WTC11 (cell line): ENCODE data around the gene GDF2. TPM values are rescaled to one million over a fixed set of nuclear protein-coding genes. Genes with fewer than 3 reads are reported as not detected.

Experiments used
- ATAC-seq: fragments of 200-7000 bp; cut with Tn5 transposase; 2 replicates; pipeline ENCODE4 v1.10.0; 2021; ENCODE audit warnings: mild to moderate bottlenecking, moderate library complexity
- CTCF ChIA-PET: fragments of 300-600 bp; sonication (Branson Sonifier 250); formaldehyde crosslinking; loops from one replicate; lab custom pipeline; 2021; ENCODE audit warnings: antibody characterized with exemption; lab: Charles Lee
- POLR2A ChIA-PET: fragments of 350-600 bp; sonication (Branson Sonifier 250); formaldehyde crosslinking; loops from one replicate; lab custom pipeline; 2021; ENCODE audit warnings: antibody characterized with exemption; lab: Charles Lee
- DNase-seq: peaks from one replicate; pipeline ENCODE4 v3.0.0; 2021; ENCODE audit warnings: low spot score
- H3K27ac Mint-ChIP-seq: 2 replicates; pipeline ENCODE4 v1.8.0; 2021; ENCODE audit warnings: mixed read lengths
- H3K27me3 Mint-ChIP-seq: 2 replicates; pipeline ENCODE4 v1.8.0; 2021; ENCODE audit warnings: low read depth, mild to moderate bottlenecking, moderate library complexity, mixed read lengths
- H3K36me3 Mint-ChIP-seq: 2 replicates; pipeline ENCODE4 v1.8.0; 2021; ENCODE audit warnings: mixed read lengths
- H3K4me1 Mint-ChIP-seq: 2 replicates; pipeline ENCODE4 v1.8.0; 2022; ENCODE audit warnings: mixed read lengths
- H3K4me3 Mint-ChIP-seq: 2 replicates; pipeline ENCODE4 v1.8.0; 2021; ENCODE audit warnings: mild to moderate bottlenecking, moderate library complexity, mixed read lengths
- H3K9me3 Mint-ChIP-seq: 2 replicates; pipeline ENCODE4 v1.8.0; 2021; ENCODE audit warnings: mixed read lengths
- ATF1 ChIP-seq: sonication (generic); formaldehyde crosslinking; IDR thresholded peaks from 2 replicates; pipeline ENCODE4 v1.8.1; 2023; ENCODE audit warnings: mild to moderate bottlenecking, moderate library complexity, missing genetic modification reagents
- EMX1 ChIP-seq: fragments of 250-450 bp; sonication (Bioruptor Pico); IDR thresholded peaks from 2 replicates; pipeline ENCODE4 v1.8.0; 2021; ENCODE audit warnings: mild to moderate bottlenecking
- ESRRA ChIP-seq: sonication (generic); formaldehyde crosslinking; IDR thresholded peaks from 2 replicates; pipeline ENCODE4 v1.8.1; 2022; ENCODE audit warnings: mild to moderate bottlenecking, missing genetic modification reagents, borderline replicate concordance
- ETV6 ChIP-seq: sonication (generic); formaldehyde crosslinking; IDR thresholded peaks from 2 replicates; pipeline ENCODE4 v1.8.1; 2022; ENCODE audit warnings: mild to moderate bottlenecking, missing genetic modification reagents
- FOXK1 ChIP-seq: sonication (generic); formaldehyde crosslinking; IDR thresholded peaks from 2 replicates; pipeline ENCODE4 v1.8.0; 2022; ENCODE audit warnings: mild to moderate bottlenecking, moderate library complexity, missing genetic modification reagents
- FOXP1 ChIP-seq: sonication (generic); formaldehyde crosslinking; IDR thresholded peaks from 2 replicates; pipeline ENCODE4 v1.8.0; 2022; ENCODE audit warnings: missing genetic modification reagents, mild to moderate bottlenecking, moderate library complexity, borderline replicate concordance
- GABPB1 ChIP-seq: sonication (generic); formaldehyde crosslinking; IDR thresholded peaks from 2 replicates; pipeline ENCODE4 v1.8.1; 2023; ENCODE audit warnings: mild to moderate bottlenecking, missing genetic modification reagents
- GRHL2 ChIP-seq: fragments of 250-450 bp; sonication (Bioruptor Pico); IDR thresholded peaks from 2 replicates; pipeline ENCODE4 v1.8.0; 2022; ENCODE audit warnings: mild to moderate bottlenecking, moderate library complexity; ENCODE audit not compliant: insufficient replicate concordance, severe bottlenecking
- GTF2I ChIP-seq: fragments of 250-450 bp; sonication (Bioruptor Pico); conservative IDR thresholded peaks from 2 replicates; pipeline ENCODE4 v1.4.0; 2021; ENCODE audit warnings: mild to moderate bottlenecking
- JUN ChIP-seq: sonication (generic); formaldehyde crosslinking; IDR thresholded peaks from 2 replicates; pipeline ENCODE4 v1.8.0; 2023; ENCODE audit warnings: mild to moderate bottlenecking, missing genetic modification reagents
- KAT7 ChIP-seq: sonication (generic); formaldehyde crosslinking; IDR thresholded peaks from 2 replicates; pipeline ENCODE4 v1.8.1; 2023; ENCODE audit warnings: missing genetic modification reagents, mild to moderate bottlenecking, borderline replicate concordance
- MXD4 ChIP-seq: fragments of 250-450 bp; sonication (Bioruptor Pico); IDR thresholded peaks from 2 replicates; pipeline ENCODE4 v1.8.0; 2021; ENCODE audit warnings: mild to moderate bottlenecking, moderate library complexity, borderline replicate concordance
- NR1H2 ChIP-seq: sonication (generic); formaldehyde crosslinking; IDR thresholded peaks from 2 replicates; pipeline ENCODE4 v1.9.0; 2021; ENCODE audit warnings: mild to moderate bottlenecking, moderate library complexity, missing genetic modification reagents
- SOX15 ChIP-seq: fragments of 250-450 bp; sonication (Bioruptor Pico); IDR thresholded peaks from 2 replicates; pipeline ENCODE4 v1.9.0; 2021; ENCODE audit warnings: mild to moderate bottlenecking
- TEAD1 ChIP-seq: sonication (generic); formaldehyde crosslinking; IDR thresholded peaks from 2 replicates; pipeline ENCODE4 v1.8.0; 2022; ENCODE audit warnings: mild to moderate bottlenecking, missing genetic modification reagents
- TEAD4 ChIP-seq: sonication (generic); formaldehyde crosslinking; IDR thresholded peaks from 2 replicates; pipeline ENCODE4 v1.8.0; 2022; ENCODE audit warnings: mild to moderate bottlenecking, missing genetic modification reagents
- ZNF232 ChIP-seq: sonication (generic); formaldehyde crosslinking; IDR thresholded peaks from 2 replicates; pipeline ENCODE4 v1.8.0; 2022; ENCODE audit warnings: mild to moderate bottlenecking, missing genetic modification reagents
- ZNF671 ChIP-seq: fragments of 250-450 bp; sonication (Bioruptor Pico); IDR thresholded peaks from 2 replicates; pipeline ENCODE4 v1.8.0; 2021; ENCODE audit warnings: mild to moderate bottlenecking
- total RNA-seq: library from RNA; stranded (reverse); gene quantifications from 3 replicates; pipeline ENCODE4 v1.2.3, GENCODE V29; 2021
- TF ChIP-seq, protein P1 (sequence below): sonication (generic); formaldehyde crosslinking; IDR thresholded peaks from 2 replicates; pipeline ENCODE4 v1.8.0; 2022; ENCODE audit warnings: missing genetic modification reagents
- TF ChIP-seq, protein P2 (sequence below): sonication (generic); formaldehyde crosslinking; IDR thresholded peaks from 2 replicates; pipeline ENCODE4 v1.8.1; 2023; ENCODE audit warnings: mild to moderate bottlenecking, missing genetic modification reagents, moderate library complexity
- TF ChIP-seq, protein P3 (sequence below): sonication (generic); formaldehyde crosslinking; IDR thresholded peaks from 2 replicates; pipeline ENCODE4 v1.8.0; 2022; ENCODE audit warnings: mild to moderate bottlenecking, missing genetic modification reagents
- TF ChIP-seq, protein P4 (sequence below): sonication (generic); formaldehyde crosslinking; IDR thresholded peaks from 2 replicates; pipeline ENCODE4 v1.8.0; 2022; ENCODE audit warnings: mild to moderate bottlenecking, missing genetic modification reagents
- TF ChIP-seq, protein P5 (sequence below): fragments of 250-450 bp; sonication (Bioruptor Pico); IDR thresholded peaks from 2 replicates; pipeline ENCODE4 v1.9.0; 2021; ENCODE audit warnings: mild to moderate bottlenecking

Gene GDF2
- total RNA-seq, 1 experiment from 2014 or later: not detected

DNA sequence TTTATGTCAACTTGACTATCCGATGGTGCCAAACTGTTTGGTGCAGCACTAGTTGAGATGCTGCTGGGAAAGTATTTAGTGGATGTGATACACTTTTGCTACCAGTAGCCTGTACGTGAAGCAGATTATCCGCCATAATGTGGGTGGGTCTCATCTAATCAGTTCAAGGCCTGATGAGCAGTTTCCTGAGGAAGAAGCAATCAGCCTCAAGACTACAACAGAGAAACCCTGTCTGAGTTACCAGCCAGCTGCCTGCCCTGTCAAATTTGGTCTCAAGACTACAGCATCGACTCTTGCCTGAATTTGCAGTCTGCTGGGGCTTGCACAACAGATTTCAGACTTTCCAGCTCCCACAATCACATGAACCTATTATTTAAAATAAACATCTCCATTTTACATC lies 15.1 kb downstream of the GDF2 start (continued):
- TF ChIP-seq KAT7 (CRISPR knock-in tag) (no peak), ESRRA (CRISPR knock-in tag) (no peak), FOXK1 (CRISPR knock-in tag) (no peak), EMX1 (CRISPR knock-in tag) (no peak), GRHL2 (CRISPR knock-in tag) (no peak), GTF2I (no peak)
- TF ChIP-seq, protein P1, sequence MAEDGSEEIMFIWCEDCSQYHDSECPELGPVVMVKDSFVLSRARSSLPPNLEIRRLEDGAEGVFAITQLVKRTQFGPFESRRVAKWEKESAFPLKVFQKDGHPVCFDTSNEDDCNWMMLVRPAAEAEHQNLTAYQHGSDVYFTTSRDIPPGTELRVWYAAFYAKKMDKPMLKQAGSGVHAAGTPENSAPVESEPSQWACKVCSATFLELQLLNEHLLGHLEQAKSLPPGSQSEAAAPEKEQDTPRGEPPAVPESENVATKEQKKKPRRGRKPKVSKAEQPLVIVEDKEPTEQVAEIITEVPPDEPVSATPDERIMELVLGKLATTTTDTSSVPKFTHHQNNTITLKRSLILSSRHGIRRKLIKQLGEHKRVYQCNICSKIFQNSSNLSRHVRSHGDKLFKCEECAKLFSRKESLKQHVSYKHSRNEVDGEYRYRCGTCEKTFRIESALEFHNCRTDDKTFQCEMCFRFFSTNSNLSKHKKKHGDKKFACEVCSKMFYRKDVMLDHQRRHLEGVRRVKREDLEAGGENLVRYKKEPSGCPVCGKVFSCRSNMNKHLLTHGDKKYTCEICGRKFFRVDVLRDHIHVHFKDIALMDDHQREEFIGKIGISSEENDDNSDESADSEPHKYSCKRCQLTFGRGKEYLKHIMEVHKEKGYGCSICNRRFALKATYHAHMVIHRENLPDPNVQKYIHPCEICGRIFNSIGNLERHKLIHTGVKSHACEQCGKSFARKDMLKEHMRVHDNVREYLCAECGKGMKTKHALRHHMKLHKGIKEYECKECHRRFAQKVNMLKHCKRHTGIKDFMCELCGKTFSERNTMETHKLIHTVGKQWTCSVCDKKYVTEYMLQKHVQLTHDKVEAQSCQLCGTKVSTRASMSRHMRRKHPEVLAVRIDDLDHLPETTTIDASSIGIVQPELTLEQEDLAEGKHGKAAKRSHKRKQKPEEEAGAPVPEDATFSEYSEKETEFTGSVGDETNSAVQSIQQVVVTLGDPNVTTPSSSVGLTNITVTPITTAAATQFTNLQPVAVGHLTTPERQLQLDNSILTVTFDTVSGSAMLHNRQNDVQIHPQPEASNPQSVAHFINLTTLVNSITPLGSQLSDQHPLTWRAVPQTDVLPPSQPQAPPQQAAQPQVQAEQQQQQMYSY (CRISPR knock-in tag): no peak

DNA sequence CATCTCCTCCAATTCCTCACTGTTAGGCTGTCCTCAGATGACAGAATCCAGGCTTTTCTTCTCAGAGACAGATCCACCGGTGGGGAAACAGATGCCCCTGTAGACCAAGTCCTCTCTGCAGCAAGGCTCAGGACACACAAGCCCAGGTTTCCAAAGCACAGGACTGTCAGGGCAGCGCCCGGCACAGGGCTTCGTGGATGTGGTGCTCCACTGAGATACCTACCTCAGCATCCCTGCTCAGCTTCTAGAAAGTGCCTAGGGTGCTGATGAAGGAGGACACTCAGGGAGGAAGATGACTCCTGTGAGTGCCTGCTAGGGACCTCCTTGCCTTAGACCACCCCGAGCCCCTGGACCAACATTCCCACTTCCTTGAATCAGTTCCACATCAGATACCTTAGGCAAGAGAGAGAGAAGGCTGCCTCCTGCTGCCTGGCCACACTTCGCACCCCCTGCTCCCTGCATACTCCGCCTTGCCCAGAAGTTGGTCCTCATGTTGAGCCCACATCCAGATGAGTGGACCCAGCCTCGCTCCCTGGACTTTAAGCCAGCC lies 17.0 kb downstream of the GDF2 start:
- ChIA-PET CTCF (interaction anchor here (0.7 to 1.7 kb wide), 5 partner anchors 13 to 45 kb away, joined by 3 to 14 read pairs (median 9); partner anchors contain the start of gene ZNF488), POLR2A (no interaction called here)
- DNase-seq: no peak
- Mint-ChIP-seq H3K36me3 (no peaks in the 10 kb centered on the region), H3K27me3 (no peaks in the 10 kb centered on the region), H3K9me3 (no peaks in the 10 kb centered on the region), H3K4me3 (no peak overlapping the region), H3K4me1 (peaks cover 21% of the 10 kb centered on the region), H3K27ac (no peak overlapping the region)
- no peak for TF ChIP-seq FOXP1 (CRISPR knock-in tag)
- no peak for TF ChIP-seq NR1H2
- no peak for TF ChIP-seq ETV6
- TF ChIP-seq KAT7 (CRISPR knock-in tag): no peak
- TF ChIP-seq ZNF671: no peak
- no peak for TF ChIP-seq ATF1
- no peak for TF ChIP-seq SOX15 (CRISPR knock-in tag)
- TF ChIP-seq ZNF232: no peak
- TF ChIP-seq GTF2I: no peak
- TF ChIP-seq TEAD1 (CRISPR knock-in tag): no peak
- TF ChIP-seq, protein P2, sequence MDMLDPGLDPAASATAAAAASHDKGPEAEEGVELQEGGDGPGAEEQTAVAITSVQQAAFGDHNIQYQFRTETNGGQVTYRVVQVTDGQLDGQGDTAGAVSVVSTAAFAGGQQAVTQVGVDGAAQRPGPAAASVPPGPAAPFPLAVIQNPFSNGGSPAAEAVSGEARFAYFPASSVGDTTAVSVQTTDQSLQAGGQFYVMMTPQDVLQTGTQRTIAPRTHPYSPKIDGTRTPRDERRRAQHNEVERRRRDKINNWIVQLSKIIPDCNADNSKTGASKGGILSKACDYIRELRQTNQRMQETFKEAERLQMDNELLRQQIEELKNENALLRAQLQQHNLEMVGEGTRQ (CRISPR knock-in tag): no peak
- TF ChIP-seq GABPB1 (CRISPR knock-in tag): no peak
- no peak for TF ChIP-seq TEAD4
- no peak for ATAC-seq

DNA sequence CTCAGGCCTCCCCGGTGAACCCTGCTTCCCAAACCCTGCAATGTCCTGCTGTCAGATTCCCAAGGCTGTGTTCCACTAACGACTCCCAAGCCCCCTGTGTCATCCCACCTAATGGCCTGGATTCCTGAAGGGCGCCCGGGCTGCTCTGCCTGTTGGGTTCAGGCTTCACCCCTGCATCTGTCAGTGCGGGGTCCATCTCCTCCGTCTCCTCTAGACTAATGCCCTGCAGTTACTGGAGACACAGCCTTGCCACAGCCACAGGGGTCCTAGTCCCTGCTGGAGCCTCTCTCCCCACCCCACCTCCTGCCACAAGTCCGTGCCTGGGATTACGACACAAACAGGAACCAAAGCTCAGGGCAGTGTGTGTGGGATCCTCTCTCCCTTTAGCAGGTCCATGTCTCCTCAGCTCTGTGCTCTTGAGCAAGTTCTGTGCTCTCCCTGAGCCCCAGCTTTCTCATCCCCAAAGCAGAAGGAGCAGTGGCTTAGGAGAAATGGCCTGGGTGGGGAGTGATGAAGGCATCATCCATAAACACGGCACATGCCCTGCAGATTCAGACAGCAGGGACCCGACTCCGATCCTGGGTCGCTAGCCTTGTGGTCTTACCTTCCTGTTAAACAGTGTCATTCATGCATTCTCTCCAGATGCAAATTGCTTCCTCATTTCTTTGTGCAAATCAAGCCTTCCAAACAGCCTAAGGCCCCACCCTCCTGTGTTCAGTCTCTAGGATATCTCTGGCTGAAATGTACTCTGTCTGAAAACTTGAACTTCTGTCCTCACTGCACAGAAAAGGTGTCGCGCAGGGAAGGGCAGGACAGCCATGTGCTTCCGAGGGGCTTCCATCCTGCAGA lies 17.7 kb downstream of the GDF2 start:
- Mint-ChIP-seq H3K4me3 (no peak overlapping the region), H3K4me1 (peaks cover 21% of the 10 kb centered on the region), H3K9me3 (no peaks in the 10 kb centered on the region), H3K27me3 (no peaks in the 10 kb centered on the region), H3K36me3 (no peaks in the 10 kb centered on the region), H3K27ac (no peak overlapping the region)
- no peak; the same call in 1 of the 2 replicates for ATAC-seq
- POLR2A ChIA-PET: no interaction called here
- CTCF ChIA-PET: interaction anchor here (0.7 to 1.7 kb wide), 23 partner anchors 9 to 345 kb away, joined by 3 to 14 read pairs (median 5); partner anchors contain the start of genes GDF10 and ZNF488
- DNase-seq: no peak
- TF ChIP-seq, protein P3, sequence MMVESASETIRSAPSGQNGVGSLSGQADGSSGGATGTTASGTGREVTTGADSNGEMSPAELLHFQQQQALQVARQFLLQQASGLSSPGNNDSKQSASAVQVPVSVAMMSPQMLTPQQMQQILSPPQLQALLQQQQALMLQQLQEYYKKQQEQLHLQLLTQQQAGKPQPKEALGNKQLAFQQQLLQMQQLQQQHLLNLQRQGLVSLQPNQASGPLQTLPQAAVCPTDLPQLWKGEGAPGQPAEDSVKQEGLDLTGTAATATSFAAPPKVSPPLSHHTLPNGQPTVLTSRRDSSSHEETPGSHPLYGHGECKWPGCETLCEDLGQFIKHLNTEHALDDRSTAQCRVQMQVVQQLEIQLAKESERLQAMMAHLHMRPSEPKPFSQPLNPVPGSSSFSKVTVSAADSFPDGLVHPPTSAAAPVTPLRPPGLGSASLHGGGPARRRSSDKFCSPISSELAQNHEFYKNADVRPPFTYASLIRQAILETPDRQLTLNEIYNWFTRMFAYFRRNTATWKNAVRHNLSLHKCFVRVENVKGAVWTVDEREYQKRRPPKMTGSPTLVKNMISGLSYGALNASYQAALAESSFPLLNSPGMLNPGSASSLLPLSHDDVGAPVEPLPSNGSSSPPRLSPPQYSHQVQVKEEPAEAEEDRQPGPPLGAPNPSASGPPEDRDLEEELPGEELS: no peak
- TF ChIP-seq ZNF671 (no peak), MXD4 (CRISPR knock-in tag) (no peak), JUN (no peak)
- TF ChIP-seq, protein P4, sequence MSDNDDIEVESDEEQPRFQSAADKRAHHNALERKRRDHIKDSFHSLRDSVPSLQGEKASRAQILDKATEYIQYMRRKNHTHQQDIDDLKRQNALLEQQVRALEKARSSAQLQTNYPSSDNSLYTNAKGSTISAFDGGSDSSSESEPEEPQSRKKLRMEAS: no peak
- TF ChIP-seq, protein P5, sequence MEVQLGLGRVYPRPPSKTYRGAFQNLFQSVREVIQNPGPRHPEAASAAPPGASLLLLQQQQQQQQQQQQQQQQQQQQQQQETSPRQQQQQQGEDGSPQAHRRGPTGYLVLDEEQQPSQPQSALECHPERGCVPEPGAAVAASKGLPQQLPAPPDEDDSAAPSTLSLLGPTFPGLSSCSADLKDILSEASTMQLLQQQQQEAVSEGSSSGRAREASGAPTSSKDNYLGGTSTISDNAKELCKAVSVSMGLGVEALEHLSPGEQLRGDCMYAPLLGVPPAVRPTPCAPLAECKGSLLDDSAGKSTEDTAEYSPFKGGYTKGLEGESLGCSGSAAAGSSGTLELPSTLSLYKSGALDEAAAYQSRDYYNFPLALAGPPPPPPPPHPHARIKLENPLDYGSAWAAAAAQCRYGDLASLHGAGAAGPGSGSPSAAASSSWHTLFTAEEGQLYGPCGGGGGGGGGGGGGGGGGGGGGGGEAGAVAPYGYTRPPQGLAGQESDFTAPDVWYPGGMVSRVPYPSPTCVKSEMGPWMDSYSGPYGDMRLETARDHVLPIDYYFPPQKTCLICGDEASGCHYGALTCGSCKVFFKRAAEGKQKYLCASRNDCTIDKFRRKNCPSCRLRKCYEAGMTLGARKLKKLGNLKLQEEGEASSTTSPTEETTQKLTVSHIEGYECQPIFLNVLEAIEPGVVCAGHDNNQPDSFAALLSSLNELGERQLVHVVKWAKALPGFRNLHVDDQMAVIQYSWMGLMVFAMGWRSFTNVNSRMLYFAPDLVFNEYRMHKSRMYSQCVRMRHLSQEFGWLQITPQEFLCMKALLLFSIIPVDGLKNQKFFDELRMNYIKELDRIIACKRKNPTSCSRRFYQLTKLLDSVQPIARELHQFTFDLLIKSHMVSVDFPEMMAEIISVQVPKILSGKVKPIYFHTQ (CRISPR knock-in tag): no peak
